H9 (cell line): Measurements from ENCODE around the gene CAMK1. TPM values are rescaled to one million over a fixed set of nuclear protein-coding genes. Genes with fewer than 3 reads are reported as not detected.
A peak's percentile ranks its signal among the peaks of the same experiment; 100 is the strongest.

ENCODE experiments used
- DNase-seq: peaks from one replicate; pipeline ENCODE4 v3.0.0-alpha.2; 2017
- H2AFZ ChIP-seq: one replicate; pipeline ENCODE4 v1.6.1; 2013; ENCODE audit warnings: mild to moderate bottlenecking, low read length, control low read depth, moderate library complexity
- H2AK5ac ChIP-seq: 2 replicates; pipeline ENCODE4 v1.6.1; 2013; ENCODE audit warnings: low read length, control low read depth, mixed read lengths; ENCODE audit not compliant: insufficient read length
- H2BK120ac ChIP-seq: one replicate; pipeline ENCODE4 v1.6.1; 2013; ENCODE audit warnings: low read depth, mild to moderate bottlenecking, low read length, control low read depth, inconsistent platforms; ENCODE audit not compliant: poor library complexity, severe bottlenecking
- H2BK12ac ChIP-seq: 2 replicates; pipeline ENCODE4 v1.6.1; 2013; ENCODE audit warnings: low read length, control low read depth, mixed read lengths, low read depth; ENCODE audit not compliant: insufficient read length
- H2BK15ac ChIP-seq: 2 replicates; pipeline ENCODE4 v1.6.1; 2013; ENCODE audit warnings: low read depth, low read length, control low read depth
- H2BK20ac ChIP-seq: one replicate; pipeline ENCODE4 v1.6.1; 2013; ENCODE audit warnings: low read depth, mild to moderate bottlenecking, low read length, control low read depth, inconsistent platforms; ENCODE audit not compliant: poor library complexity, severe bottlenecking
- H2BK5ac ChIP-seq: 2 replicates; pipeline ENCODE4 v1.6.1; 2013; ENCODE audit warnings: low read length, control low read depth, mixed read lengths; ENCODE audit not compliant: insufficient read length
- H3K14ac ChIP-seq: 2 replicates; pipeline ENCODE4 v1.6.1; 2013; ENCODE audit warnings: low read length, control low read depth; ENCODE audit not compliant: insufficient read depth
- H3K18ac ChIP-seq: 2 replicates; pipeline ENCODE4 v1.6.1; 2013; ENCODE audit warnings: low read depth, mild to moderate bottlenecking, mixed read lengths, low read length, control low read depth; ENCODE audit not compliant: insufficient read length
- H3K23ac ChIP-seq: 2 replicates; pipeline ENCODE4 v1.6.1; 2013; ENCODE audit warnings: low read length, control low read depth, mixed read lengths, low read depth; ENCODE audit not compliant: insufficient read length
- H3K23me2 ChIP-seq: 2 replicates; pipeline ENCODE4 v1.6.1; 2013; ENCODE audit warnings: low read depth, mild to moderate bottlenecking, mixed read lengths, low read length, control low read depth; ENCODE audit not compliant: insufficient read length, poor library complexity, severe bottlenecking
- H3K27ac ChIP-seq: 2 replicates; pipeline ENCODE4 v1.5.1; 2013; ENCODE audit warnings: low read length, control low read depth, mixed read lengths, low read depth; ENCODE audit not compliant: insufficient read length
- H3K27me3 ChIP-seq: 2 replicates; pipeline ENCODE4 v1.6.1; 2013; ENCODE audit warnings: low read length, control low read depth, inconsistent platforms; ENCODE audit not compliant: insufficient read depth
- H3K4ac ChIP-seq: 2 replicates; pipeline ENCODE4 v1.6.1; 2013; ENCODE audit warnings: low read depth, mild to moderate bottlenecking, control low read depth, inconsistent platforms, low read length, moderate library complexity
- H3K4me1 ChIP-seq: 2 replicates; pipeline ENCODE4 v1.6.1; 2013; ENCODE audit warnings: low read length, control low read depth, inconsistent platforms; ENCODE audit not compliant: insufficient read depth
- H3K4me2 ChIP-seq: 2 replicates; pipeline ENCODE4 v1.6.1; 2013; ENCODE audit warnings: low read length, control low read depth, mixed read lengths; ENCODE audit not compliant: insufficient read length, insufficient read depth
- H3K56ac ChIP-seq: 2 replicates; pipeline ENCODE4 v1.6.1; 2013; ENCODE audit warnings: low read depth, mild to moderate bottlenecking, mixed read lengths, low read length, control low read depth; ENCODE audit not compliant: insufficient read length
- H3K79me1 ChIP-seq: 2 replicates; pipeline ENCODE4 v1.6.1; 2013; ENCODE audit warnings: low read depth, mild to moderate bottlenecking, moderate library complexity, low read length, control low read depth, inconsistent platforms; ENCODE audit not compliant: insufficient read depth, poor library complexity, severe bottlenecking
- H3K79me2 ChIP-seq: 2 replicates; pipeline ENCODE4 v1.6.1; 2013; ENCODE audit warnings: low read length, control low read depth, inconsistent platforms; ENCODE audit not compliant: insufficient read depth
- H3K9ac ChIP-seq: 2 replicates; pipeline ENCODE4 v1.6.1; 2013; ENCODE audit warnings: low read length, control low read depth, mixed read lengths; ENCODE audit not compliant: insufficient read length; ENCODE audit errors: extremely low read depth
- H3K9me3 ChIP-seq: one replicate; pipeline ENCODE4 v1.6.1; 2013; ENCODE audit warnings: low read depth, low read length, inconsistent platforms; ENCODE audit not compliant: control insufficient read depth
- H3T11ph ChIP-seq: one replicate; pipeline ENCODE4 v1.6.1; 2013; ENCODE audit warnings: mild to moderate bottlenecking, low read length, control low read depth, inconsistent platforms
- H4K20me1 ChIP-seq: one replicate; pipeline ENCODE4 v1.6.1; 2013; ENCODE audit not compliant: control insufficient read depth, insufficient read length, insufficient read depth
- H4K5ac ChIP-seq: 2 replicates; pipeline ENCODE4 v1.6.1; 2013; ENCODE audit warnings: low read depth, mild to moderate bottlenecking, mixed read lengths, low read length, control low read depth; ENCODE audit not compliant: insufficient read length
- H4K8ac ChIP-seq: replicated peaks from 2 replicates; pipeline ENCODE4 v1.6.1; 2013; ENCODE audit warnings: low read length, control low read depth, mixed read lengths, low read depth; ENCODE audit not compliant: insufficient read length
- H4K91ac ChIP-seq: 2 replicates; pipeline ENCODE4 v1.6.1; 2013; ENCODE audit warnings: low read depth, mild to moderate bottlenecking, moderate library complexity, mixed read lengths, low read length, control low read depth; ENCODE audit not compliant: insufficient read length
- H3K27ac Mint-ChIP-seq, 3 experiments: 2 replicates in 2 of 3; 3 replicates in 1 of 3; pipeline ENCODE4 v1.8.0; 2020 to 2021; ENCODE audit warnings: mixed read lengths in 3 of 3, mild to moderate bottlenecking in 1 of 3, moderate library complexity in 1 of 3
- H3K27me3 Mint-ChIP-seq: 2 replicates; pipeline ENCODE4 v1.8.0; 2021; ENCODE audit warnings: low read depth, mild to moderate bottlenecking, moderate library complexity, mixed read lengths
- H3K36me3 Mint-ChIP-seq, 3 experiments: 2 replicates in 2 of 3; 3 replicates in 1 of 3; pipeline ENCODE4 v1.8.0; 2020 to 2021; ENCODE audit warnings: low read depth in 3 of 3, mixed read lengths in 3 of 3; ENCODE audit not compliant: insufficient read depth in 1 of 3
- H3K4me1 Mint-ChIP-seq, 2 experiments: 2 replicates each; pipeline ENCODE4 v1.8.0; 2020; ENCODE audit warnings: mixed read lengths in 2 of 2
- H3K4me3 Mint-ChIP-seq, 2 experiments: 2 replicates in 1 of 2; 3 replicates in 1 of 2; pipeline ENCODE4 v1.8.0; 2020 to 2021; ENCODE audit warnings: mild to moderate bottlenecking in 2 of 2, mixed read lengths in 2 of 2, moderate library complexity in 1 of 2
- H3K9me3 Mint-ChIP-seq, 2 experiments: 2 replicates in 1 of 2; 3 replicates in 1 of 2; pipeline ENCODE4 v1.8.0; 2020; ENCODE audit warnings: mild to moderate bottlenecking in 2 of 2, mixed read lengths in 2 of 2, moderate library complexity in 1 of 2
- CTCF ChIP-seq: fragments of 200-600 bp; sonication (generic); conservative IDR thresholded peaks from 3 replicates; pipeline ENCODE4 v1.8.0; 2021; ENCODE audit warnings: antibody characterized with exemption, mild to moderate bottlenecking
- WGBS: extraction: QIAGEN DNeasy Blood & Tissue Kit; methylation state at CpG from one replicate; pipeline ENCODE4 v1.1.7; 2013; ENCODE audit warnings: missing lambda C conversion rate, low lambda C conversion rate, mixed read lengths; ENCODE audit not compliant: insufficient read length; ENCODE audit errors: extremely low coverage; 5-methylcytosine and 5-hydroxymethylcytosine counted together
- total RNA-seq: library from RNA; stranded (reverse); gene quantifications from 2 replicates; pipeline ENCODE4 v1.2.1, GENCODE V29; 2021

The CAMK1 gene
- total RNA-seq, 1 experiment from 2014 or later: 9.2 TPM

- H3K23me2 ChIP-seq: peaks cover 7% of the 10 kb centered on the region
- H3K56ac ChIP-seq: no peak within 1 kb of the TSS
- H4K91ac ChIP-seq: no peak within 1 kb of the TSS
- H2BK20ac ChIP-seq: no peak within 1 kb of the TSS
- H3K9ac ChIP-seq: no peak within 1 kb of the TSS
- no peak within 1 kb of the TSS for H2AFZ ChIP-seq
- WGBS: no CpG with 5 or more reads among the region's 76 CpGs
- no peaks in the 10 kb centered on the region for H4K20me1 ChIP-seq
- Mint-ChIP-seq H3K9me3 (no peaks in the 10 kb centered on the region), H3K27ac (peak within 1 kb of the TSS; percentile 56 to 86 (median 60); a peak in 5 of 7 replicates), H3K4me1 (peaks cover 20 to 23% of the 10 kb centered on the region in 2 experiments), H3K4me3 (peak within 1 kb of the TSS; percentile 71 to 86), H3K36me3 (peaks cover 8 to 24% (median 18%) of the 10 kb centered on the region in 3 experiments; a peak in 6 of 7 replicates), H3K27me3 (peaks cover 16% of the 10 kb centered on the region)
- H2BK120ac ChIP-seq: no peak within 1 kb of the TSS
- no peak within 1 kb of the TSS for H3K23ac ChIP-seq
- H3K9me3 ChIP-seq: no peaks in the 10 kb centered on the region
- peak within 1 kb of the TSS; percentile 63 for H3K18ac ChIP-seq
- no peaks in the 10 kb centered on the region for H3K79me1 ChIP-seq
- H3K4me1 ChIP-seq: no peaks in the 10 kb centered on the region
- H2BK15ac ChIP-seq: no peak within 1 kb of the TSS
- no peak within 1 kb of the TSS for H3K14ac ChIP-seq
- DNase-seq: peak; percentile 80
- no peak within 1 kb of the TSS for H4K8ac ChIP-seq
- H3T11ph ChIP-seq: no peak within 1 kb of the TSS
- no peak for TF ChIP-seq CTCF
- H3K4ac ChIP-seq: no peak within 1 kb of the TSS
- H3K27ac ChIP-seq: no peak within 1 kb of the TSS
- H2AK5ac ChIP-seq: no peak within 1 kb of the TSS
- peak within 1 kb of the TSS; percentile 70 for H3K4me2 ChIP-seq
- H2BK5ac ChIP-seq: no peak within 1 kb of the TSS
- H4K5ac ChIP-seq: no peak within 1 kb of the TSS
- no peaks in the 10 kb centered on the region for H3K27me3 ChIP-seq
- H3K79me2 ChIP-seq: no peaks in the 10 kb centered on the region
- no peak within 1 kb of the TSS for H2BK12ac ChIP-seq
Observed at GRCh38 chr3:9809615-9810432, 40.1 kb upstream of the CAMK1 start, which contains the start of gene TTLL3. TSS of gene TTLL3 (plus strand) at chr3:9810262. CDS start at chr3:9810662, 400 bp downstream.
